Measurements from ENCODE around the gene PAK2.

- TF ChIP-seq, protein P1, sequence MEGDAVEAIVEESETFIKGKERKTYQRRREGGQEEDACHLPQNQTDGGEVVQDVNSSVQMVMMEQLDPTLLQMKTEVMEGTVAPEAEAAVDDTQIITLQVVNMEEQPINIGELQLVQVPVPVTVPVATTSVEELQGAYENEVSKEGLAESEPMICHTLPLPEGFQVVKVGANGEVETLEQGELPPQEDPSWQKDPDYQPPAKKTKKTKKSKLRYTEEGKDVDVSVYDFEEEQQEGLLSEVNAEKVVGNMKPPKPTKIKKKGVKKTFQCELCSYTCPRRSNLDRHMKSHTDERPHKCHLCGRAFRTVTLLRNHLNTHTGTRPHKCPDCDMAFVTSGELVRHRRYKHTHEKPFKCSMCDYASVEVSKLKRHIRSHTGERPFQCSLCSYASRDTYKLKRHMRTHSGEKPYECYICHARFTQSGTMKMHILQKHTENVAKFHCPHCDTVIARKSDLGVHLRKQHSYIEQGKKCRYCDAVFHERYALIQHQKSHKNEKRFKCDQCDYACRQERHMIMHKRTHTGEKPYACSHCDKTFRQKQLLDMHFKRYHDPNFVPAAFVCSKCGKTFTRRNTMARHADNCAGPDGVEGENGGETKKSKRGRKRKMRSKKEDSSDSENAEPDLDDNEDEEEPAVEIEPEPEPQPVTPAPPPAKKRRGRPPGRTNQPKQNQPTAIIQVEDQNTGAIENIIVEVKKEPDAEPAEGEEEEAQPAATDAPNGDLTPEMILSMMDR (IDR thresholded peaks at IDR 0.05), result no peak
- TF ChIP-seq EZH2 (IDR thresholded peaks at IDR 0.05), result no peak
- no peak for TF ChIP-seq EZH2phosphoT487 (IDR thresholded peaks at IDR 0.05)
Measured at GRCh38 chr3:196740481-196741248, 1.0 kb downstream of the PAK2 start.

Data from neural progenitor cell (in vitro differentiated cells).